SU-DHL-6 (cell line): Measurements from ENCODE around the gene NDUFB6.

ENCODE experiments used
- H2AFZ ChIP-seq: fragments of 200-600 bp; sonication (generic); 2 replicates; pipeline ENCODE4 v1.6.1; 2014; ENCODE audit warnings: low read depth, mild to moderate bottlenecking, moderate library complexity, mixed read lengths, antibody characterized with exemption, low read length; ENCODE audit not compliant: severe bottlenecking
- H3F3A ChIP-seq: fragments of 200-600 bp; shearing (Covaris generic); 2 replicates; pipeline ENCODE4 v1.6.0; 2016; ENCODE audit warnings: antibody characterized with exemption, mild to moderate bottlenecking; ENCODE audit not compliant: insufficient read depth
- H3K27ac ChIP-seq: fragments of 200-600 bp; sonication (generic); 2 replicates; pipeline ENCODE4 v1.5.1; 2016; ENCODE audit warnings: low read depth, mild to moderate bottlenecking, low read length, moderate library complexity, mixed read lengths
- H3K27me3 ChIP-seq: fragments of 200-600 bp; sonication (generic), shearing (Covaris generic); 2 replicates; pipeline ENCODE4 v1.6.0; 2014; ENCODE audit warnings: mild to moderate bottlenecking, low read length
- H3K36me3 ChIP-seq: fragments of 200-600 bp; sonication (generic); 2 replicates; pipeline ENCODE4 v1.6.1; 2014; ENCODE audit warnings: mild to moderate bottlenecking, low read length, mixed read lengths
- H3K4me2 ChIP-seq: fragments of 300-600, 200-600 bp; shearing (Covaris generic), sonication (generic); 2 replicates; pipeline ENCODE4 v1.6.0; 2014; ENCODE audit warnings: low read length, low read depth, mild to moderate bottlenecking; ENCODE audit not compliant: poor library complexity, severe bottlenecking
- H3K4me3 ChIP-seq: fragments of 200-600 bp; sonication (generic); 2 replicates; pipeline ENCODE4 v1.5.1; 2014; ENCODE audit warnings: antibody characterized with exemption, low read length, mild to moderate bottlenecking, mixed read lengths; ENCODE audit not compliant: insufficient read depth, poor library complexity, severe bottlenecking
- H3K79me2 ChIP-seq: fragments of 200-600 bp; sonication (generic); 2 replicates; pipeline ENCODE4 v1.6.1; 2014; ENCODE audit warnings: mild to moderate bottlenecking, low read length, moderate library complexity; ENCODE audit not compliant: insufficient read depth
- H3K9ac ChIP-seq: fragments of 200-600 bp; sonication (generic); 2 replicates; pipeline ENCODE4 v1.7.0; 2014; ENCODE audit warnings: mild to moderate bottlenecking, low read length
- H3K9me2 ChIP-seq: fragments of 200-600 bp; sonication (generic); replicated peaks from 2 replicates; pipeline ENCODE4 v1.6.1; 2014; ENCODE audit warnings: low read length; ENCODE audit not compliant: insufficient read depth
- H3K9me3 ChIP-seq: fragments of 200-600 bp; sonication (generic); 2 replicates; pipeline ENCODE4 v1.6.1; 2014; ENCODE audit warnings: low read length, mixed read lengths; ENCODE audit not compliant: insufficient read depth
- H4K20me1 ChIP-seq: fragments of 200-600 bp; sonication (generic); 2 replicates; pipeline ENCODE4 v1.6.1; 2014; ENCODE audit warnings: low read depth, mild to moderate bottlenecking, antibody characterized with exemption, low read length, moderate library complexity, mixed read lengths
- EZH2phosphoT487 ChIP-seq: fragments of 200-600 bp; sonication (generic), shearing (Covaris generic); conservative IDR thresholded peaks from 2 replicates; pipeline ENCODE4 v1.6.1; 2018; ENCODE audit warnings: mild to moderate bottlenecking, antibody characterized with exemption, low read length, moderate library complexity, mixed read lengths
- TF ChIP-seq, protein P1 (sequence below): fragments of 200-600 bp; sonication (generic); IDR thresholded peaks from one replicate; pipeline ENCODE4 v1.5.1; 2017; ENCODE audit warnings: antibody characterized with exemption, mild to moderate bottlenecking, low read length, moderate library complexity; ENCODE audit not compliant: insufficient read depth, poor library complexity, severe bottlenecking

NDUFB6 gene

DNA sequence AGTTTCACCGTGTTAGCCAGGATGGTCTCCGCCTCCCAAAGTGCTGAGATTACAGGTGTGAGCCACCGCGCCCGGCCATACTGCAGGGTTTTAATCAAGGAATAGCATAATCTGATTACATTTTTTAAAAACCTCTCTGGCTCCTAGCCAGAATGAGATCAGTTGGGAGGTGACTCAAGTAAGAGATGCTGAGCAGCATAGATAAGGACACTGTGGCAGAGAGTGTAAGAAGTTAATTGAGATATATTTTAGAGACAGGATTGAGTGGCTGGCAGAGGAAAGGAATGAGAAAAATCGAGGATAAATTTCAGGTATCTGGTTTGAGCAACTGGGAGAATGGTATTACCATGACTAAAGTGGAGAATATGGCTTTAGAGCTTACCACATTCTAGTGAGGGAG lies 39.6 kb downstream of the NDUFB6 start:
- Histone ChIP-seq H2AFZ (no peak overlapping the region), H3K4me3 (no peak overlapping the region), H3K9ac (no peak overlapping the region), H3K27me3 (no peaks in the 10 kb centered on the region), H3K9me3 (no peaks in the 10 kb centered on the region), H3K4me2 (no peak overlapping the region), H3F3A (no peaks in the 10 kb centered on the region), H3K79me2 (no peaks in the 10 kb centered on the region), H3K9me2 (no peaks in the 10 kb centered on the region), H4K20me1 (no peaks in the 10 kb centered on the region), H3K27ac (no peak overlapping the region), H3K36me3 (peaks cover 5% of the 10 kb centered on the region)
- TF ChIP-seq, protein P1, sequence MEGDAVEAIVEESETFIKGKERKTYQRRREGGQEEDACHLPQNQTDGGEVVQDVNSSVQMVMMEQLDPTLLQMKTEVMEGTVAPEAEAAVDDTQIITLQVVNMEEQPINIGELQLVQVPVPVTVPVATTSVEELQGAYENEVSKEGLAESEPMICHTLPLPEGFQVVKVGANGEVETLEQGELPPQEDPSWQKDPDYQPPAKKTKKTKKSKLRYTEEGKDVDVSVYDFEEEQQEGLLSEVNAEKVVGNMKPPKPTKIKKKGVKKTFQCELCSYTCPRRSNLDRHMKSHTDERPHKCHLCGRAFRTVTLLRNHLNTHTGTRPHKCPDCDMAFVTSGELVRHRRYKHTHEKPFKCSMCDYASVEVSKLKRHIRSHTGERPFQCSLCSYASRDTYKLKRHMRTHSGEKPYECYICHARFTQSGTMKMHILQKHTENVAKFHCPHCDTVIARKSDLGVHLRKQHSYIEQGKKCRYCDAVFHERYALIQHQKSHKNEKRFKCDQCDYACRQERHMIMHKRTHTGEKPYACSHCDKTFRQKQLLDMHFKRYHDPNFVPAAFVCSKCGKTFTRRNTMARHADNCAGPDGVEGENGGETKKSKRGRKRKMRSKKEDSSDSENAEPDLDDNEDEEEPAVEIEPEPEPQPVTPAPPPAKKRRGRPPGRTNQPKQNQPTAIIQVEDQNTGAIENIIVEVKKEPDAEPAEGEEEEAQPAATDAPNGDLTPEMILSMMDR: no peak
- TF ChIP-seq EZH2phosphoT487: no peak

DNA sequence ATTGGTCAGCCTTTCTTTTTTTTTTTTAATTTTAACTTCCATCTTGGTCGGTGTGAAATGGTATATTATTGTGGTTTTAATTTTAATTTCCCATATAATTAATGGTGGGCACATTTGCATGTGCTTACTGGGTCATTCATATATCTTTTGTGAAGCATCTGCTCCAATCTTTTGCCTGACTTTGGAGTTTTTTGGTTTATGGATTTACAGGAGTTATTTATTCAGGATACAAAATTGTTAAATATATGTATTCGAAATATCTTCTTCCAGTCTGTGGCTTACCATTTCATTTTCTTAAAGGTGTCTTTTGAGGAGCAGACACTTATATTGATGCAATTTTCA lies 46.3 kb downstream of the NDUFB6 start:
- no peaks in the 10 kb centered on the region for H3F3A ChIP-seq
- TF ChIP-seq, protein P1: no peak
- no peak for TF ChIP-seq EZH2phosphoT487
- peak overlapping the region; percentile 88 for H3K4me2 ChIP-seq
- H3K27ac ChIP-seq: no peak overlapping the region
- H3K4me3 ChIP-seq: peak overlapping the region; percentile 66
- H2AFZ ChIP-seq: peak overlapping the region; percentile 83
- peak overlapping the region; percentile 43 for H3K9ac ChIP-seq
- peaks cover 5% of the 10 kb centered on the region for H3K36me3 ChIP-seq
- H3K79me2 ChIP-seq: no peaks in the 10 kb centered on the region
- H4K20me1 ChIP-seq: no peaks in the 10 kb centered on the region
- H3K9me2 ChIP-seq: no peaks in the 10 kb centered on the region
- no peaks in the 10 kb centered on the region for H3K27me3 ChIP-seq
- H3K9me3 ChIP-seq: 0 out of 2 replicates have a peak, but pooled peaks cover 2% of the 10 kb centered on the region

DNA sequence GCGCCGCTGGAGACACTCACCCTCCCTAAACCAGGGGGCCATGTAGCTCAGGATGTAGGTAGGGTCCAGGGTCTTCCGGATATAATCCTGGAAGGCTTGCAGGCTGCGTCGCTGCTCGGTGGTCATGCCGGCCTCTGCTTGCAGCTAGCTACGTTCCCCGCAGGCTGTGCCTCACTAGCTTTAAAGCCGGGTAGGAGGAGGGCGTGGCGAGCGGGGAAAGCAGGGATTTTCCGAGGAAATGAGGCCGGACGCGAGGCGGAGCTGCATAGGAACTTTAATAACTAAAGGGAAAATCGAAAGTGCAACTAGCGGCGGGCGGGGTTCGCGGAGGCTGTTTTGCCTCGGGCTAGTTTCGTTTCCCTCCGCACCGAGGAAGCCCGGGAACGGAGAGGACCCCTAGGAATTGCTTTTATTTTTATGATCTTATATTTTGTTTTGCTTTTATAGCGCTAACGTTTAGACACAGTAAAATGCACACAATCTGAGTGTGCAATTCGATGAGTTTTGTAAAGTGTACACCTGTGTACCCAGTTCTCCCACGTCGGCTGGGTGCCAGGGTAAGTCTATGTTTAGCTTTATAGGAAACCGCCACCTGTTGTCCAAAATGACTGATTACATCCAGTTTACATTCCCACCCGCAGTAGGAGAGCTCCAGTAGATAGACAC lies 46.8 kb downstream of the NDUFB6 start, which contains the start of gene RIGI:
TSS of gene RIGI (minus strand) at position 156 of the 666 bp plus-strand sequence. CDS start at position 126, 30 bp downstream.
- H3K9me2 ChIP-seq: no peaks in the 10 kb centered on the region
- H3K27ac ChIP-seq: no peak within 1 kb of the TSS
- H3F3A ChIP-seq: no peaks in the 10 kb centered on the region
- H3K9me3 ChIP-seq: 0 out of 2 replicates have a peak, but pooled peaks cover 3% of the 10 kb centered on the region
- no peak for TF ChIP-seq EZH2phosphoT487
- TF ChIP-seq, protein P1: peak; percentile 38
- peak within 1 kb of the TSS; percentile 88 for H3K4me2 ChIP-seq
- H3K36me3 ChIP-seq: 0 out of 2 replicates have a peak, but pooled peaks cover 7% of the 10 kb centered on the region
- H2AFZ ChIP-seq: peak within 1 kb of the TSS; percentile 83
- no peaks in the 10 kb centered on the region for H3K79me2 ChIP-seq
- no peaks in the 10 kb centered on the region for H4K20me1 ChIP-seq
- peak within 1 kb of the TSS; percentile 66 for H3K4me3 ChIP-seq
- peak within 1 kb of the TSS; percentile 43 for H3K9ac ChIP-seq
- H3K27me3 ChIP-seq: no peaks in the 10 kb centered on the region
